Middle frontal gyrus (tissue), 1 donor: Measurements from ENCODE around the gene FIZ1.

ENCODE experiments used
- DNase-seq: peaks from one replicate; pipeline ENCODE4 v3.0.0-alpha.2; 2015; ENCODE audit warnings: low spot score; ENCODE audit errors: extremely low spot score

The FIZ1 gene

GRCh38 chr19:55543567-55543966, 55.8 kb downstream of the FIZ1 start:
- DNase-seq: no peak

- no peak for DNase-seq
Observed at GRCh38 chr19:55542292-55542855, 56.9 kb downstream of the FIZ1 start.
